Measurements from ENCODE around the gene TMEM204.
A peak's percentile ranks its signal among the peaks of the same experiment; 100 is the strongest.

Gene TMEM204

DNA sequence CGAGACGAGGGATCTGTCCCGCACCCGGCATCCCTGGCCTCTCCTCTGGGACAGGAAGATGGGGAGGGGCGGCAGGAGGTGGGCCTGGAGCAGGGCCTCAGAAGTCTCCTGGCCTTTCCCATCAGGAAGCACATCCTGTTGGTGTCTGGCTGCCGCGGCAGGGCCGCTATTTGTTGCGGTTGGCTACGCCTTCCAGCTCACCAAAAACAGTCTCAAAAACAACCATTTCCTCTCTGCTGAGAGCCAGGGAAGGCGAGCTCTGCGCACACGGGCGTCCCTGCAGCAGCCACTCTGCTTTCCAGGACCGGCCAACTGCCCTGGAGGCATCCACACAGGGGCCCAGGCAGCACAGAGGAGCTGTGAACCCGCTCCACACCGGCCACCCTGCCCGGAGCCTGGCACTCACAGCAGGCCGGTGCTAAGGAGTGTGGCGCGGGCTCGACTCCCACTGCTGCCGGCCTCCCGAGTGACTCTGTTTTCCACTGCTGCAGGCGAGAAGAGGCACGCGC lies at the start of gene TMEM204:
Gene TMEM204 (plus strand): TSS at position 224 of the 509 bp plus-strand sequence. CDS start 610 bp downstream, outside the sequence.
- peak; percentile 91 for DNase-seq (ENCODE audit: low spot score)

DNA sequence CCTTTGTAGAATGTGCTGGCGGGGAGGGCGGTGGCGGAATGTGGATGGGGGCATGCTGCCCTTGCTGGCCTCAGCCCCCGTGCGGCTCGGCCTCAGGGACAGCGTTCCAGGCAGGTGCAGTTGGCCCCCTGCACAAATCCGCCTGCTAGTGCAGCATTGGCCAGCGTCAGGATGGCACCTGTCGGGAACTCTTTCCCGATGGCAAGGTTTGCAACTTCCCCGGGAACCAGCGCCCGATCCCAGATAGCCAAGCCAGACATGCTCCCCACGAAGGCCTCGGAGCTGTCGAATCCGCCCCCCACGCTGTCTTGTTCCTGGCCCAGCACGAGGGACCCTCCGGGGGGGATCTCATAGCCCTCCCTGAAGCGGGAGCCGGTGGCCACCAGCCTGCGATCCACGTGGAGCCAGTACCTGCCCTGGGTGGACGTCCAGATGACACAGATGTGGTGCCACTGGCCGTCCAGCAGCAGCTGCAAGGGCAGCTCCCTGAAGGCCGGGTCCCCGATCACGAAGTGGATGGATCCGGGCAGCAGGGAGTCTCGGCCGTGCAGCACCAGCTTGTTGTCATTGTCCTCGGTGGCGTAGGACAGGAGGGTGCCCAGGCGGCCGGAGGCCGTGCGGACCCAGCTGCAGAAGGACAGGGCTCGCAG lies 47.5 kb upstream of the TMEM204 start:
- no peak for DNase-seq (ENCODE audit: low spot score)

GRCh38 chr16:1486551-1487390 lies 46.7 kb upstream of the TMEM204 start:
- no peak for DNase-seq (ENCODE audit: low spot score)

- no peak for DNase-seq (ENCODE audit: low spot score)
Observed at GRCh38 chr16:1487395-1488053, 45.9 kb upstream of the TMEM204 start.

DNA sequence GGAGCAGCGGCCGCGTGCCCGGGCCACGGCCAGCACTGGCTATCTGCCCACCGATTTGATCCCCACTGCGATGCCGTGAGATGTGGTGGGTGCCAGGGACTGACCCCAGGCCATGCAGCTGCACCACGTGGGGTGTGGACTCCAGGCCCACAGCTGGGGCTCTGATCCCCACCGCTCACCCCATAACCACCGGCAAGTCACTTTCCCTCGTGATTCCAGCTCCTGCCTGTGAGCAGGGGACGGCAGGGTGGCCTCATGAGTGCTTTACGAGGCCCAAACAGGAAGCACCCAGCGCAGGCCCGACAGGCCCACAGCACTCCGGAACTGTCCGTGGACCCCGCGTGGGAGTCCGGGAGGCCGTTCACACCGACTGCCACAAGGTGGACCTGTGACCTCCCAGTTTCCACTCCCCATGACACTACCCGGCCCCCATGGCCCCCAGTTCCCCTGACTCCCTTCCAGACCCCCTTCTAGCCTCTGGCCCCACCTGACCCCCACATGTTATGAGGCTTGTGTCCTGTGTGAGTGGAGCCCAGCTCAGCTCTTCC lies 45.3 kb upstream of the TMEM204 start:
- DNase-seq (ENCODE audit: low spot score): no peak

GRCh38 chr16:1488619-1489018 lies 44.8 kb upstream of the TMEM204 start, which contains the start of gene PTX4:
TSS of gene PTX4 (minus strand) at chr16:1488944. CDS start at chr16:1488909, 35 bp downstream.
- DNase-seq (ENCODE audit: low spot score): no peak

DNA sequence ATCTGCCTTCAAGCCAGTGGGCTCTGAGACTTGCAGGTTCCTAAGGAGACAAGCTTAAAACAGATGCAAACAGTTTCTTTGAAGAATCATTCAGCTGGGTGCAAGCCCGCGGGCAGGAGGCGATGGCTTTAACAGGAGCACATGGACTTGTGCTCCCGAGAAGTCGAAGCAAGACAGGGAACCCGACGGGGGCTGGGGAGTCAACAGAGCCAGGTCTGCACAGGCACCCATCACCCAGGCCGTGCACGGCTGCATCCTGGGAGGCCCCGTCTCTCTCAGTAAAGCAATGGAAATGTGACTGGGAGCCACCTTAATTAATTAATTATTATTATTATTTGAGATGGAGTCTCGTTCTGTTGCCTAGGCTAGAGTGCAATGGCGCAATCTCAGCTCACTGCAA lies 44.4 kb upstream of the TMEM204 start:
- DNase-seq (ENCODE audit: low spot score): no peak

DNA sequence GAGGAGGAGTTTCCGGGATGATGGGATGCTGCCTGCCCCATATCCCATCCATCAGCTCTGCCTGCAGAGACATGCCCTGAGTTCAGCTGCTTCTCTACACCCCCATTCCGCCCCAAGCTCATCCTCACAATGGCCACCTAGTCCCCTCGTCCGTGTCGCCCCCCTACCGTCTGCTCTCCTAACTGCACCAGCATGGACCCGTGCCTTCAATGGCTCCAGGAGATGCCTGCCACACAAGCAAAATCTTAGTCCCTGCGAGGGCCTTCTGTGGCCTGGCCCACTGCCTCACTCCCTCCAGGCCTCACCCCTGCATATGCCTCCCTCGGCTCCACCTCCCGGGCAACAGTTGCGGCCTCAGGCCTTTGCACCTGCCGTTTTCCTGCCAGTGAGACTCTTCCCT lies 42.1 kb upstream of the TMEM204 start:
- DNase-seq (ENCODE audit: low spot score): no peak

DNA sequence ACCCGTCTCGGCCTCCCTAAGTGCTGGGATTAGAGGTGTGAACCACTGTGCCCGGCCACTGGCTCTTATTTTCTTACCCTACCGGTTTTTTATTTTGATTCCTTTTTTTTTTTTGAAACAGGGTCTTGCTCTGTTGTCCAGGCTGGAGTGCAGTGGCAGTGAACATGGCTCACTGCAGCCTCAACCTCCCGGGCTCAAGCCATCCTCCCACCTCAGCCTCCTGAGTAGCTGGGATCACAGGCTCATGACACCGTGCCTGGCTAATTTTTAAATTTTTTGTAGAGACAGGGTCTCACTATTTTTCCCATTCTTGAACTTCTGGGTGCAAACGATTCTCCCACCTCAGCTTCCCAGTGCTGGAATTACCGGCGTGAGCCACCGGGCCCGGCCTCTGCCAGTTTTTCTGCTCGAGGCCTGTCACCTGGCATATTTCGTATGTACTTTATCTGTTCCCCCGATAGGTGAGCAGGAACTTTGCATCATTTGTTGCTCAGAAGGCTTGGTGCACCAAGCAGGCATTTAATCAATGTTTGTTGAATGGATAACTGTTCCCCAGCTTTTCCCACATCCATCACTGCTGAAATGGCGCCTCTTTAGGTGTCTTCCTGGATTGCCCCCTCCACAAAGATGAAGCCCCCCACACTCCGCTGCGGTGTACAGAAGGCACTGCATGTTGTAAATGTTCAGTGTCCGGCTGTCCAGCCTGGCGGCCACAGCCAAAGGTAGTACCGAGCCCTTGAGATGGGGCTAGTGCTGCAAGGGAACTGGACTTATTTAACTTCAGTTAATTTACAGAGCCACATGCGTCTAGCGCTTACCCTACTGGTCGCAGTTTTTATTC lies 41.2 kb upstream of the TMEM204 start:
- no peak for DNase-seq (ENCODE audit: low spot score)

DNA sequence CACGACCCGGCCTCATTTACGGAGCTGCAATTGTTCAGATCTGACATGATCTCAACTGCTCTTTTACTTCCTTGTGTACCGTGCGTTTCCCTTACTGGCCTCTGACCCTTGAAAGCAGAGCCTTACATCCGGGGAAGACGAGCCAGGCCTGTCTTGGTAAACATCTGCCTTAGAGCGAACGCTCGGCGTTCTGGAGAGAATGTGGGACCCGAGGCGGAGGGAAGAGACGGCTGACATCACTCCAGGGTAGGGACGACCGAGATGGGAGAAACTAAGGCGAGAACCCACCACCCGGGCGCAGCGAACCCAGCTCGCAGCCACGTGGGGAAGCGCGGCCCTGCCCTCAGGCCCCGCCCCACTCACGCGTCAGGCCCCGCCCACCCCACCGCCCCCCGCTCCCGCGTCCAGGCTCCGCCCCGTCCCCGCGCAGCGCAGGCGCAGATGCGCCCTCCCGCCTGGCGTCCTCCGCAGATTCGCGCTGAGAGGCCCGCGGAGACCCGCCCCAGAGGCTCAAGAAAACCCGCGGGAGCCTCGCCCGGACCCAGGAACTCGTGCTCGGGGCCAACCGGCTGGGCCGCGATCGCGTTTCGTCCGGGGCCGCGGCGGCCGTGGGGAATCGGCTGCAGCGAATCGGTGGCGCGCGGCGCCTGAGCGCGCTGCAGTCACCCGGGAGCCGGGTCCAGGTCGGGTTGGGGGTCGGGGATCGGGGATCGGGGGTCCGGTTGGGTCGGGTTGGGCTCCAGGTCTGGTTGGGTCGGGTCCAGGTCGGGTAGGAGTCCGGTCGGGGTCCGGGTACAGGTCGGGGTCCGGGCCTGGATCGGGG lies 40.3 kb upstream of the TMEM204 start, which contains the start of gene TELO2:
Gene TELO2 (plus strand): TSS at position 438 of the 823 bp plus-strand sequence. CDS start 922 bp downstream, outside the sequence.
- peak; percentile 72 for DNase-seq (ENCODE audit: low spot score)

- no peak for DNase-seq (ENCODE audit: low spot score)
Observed at GRCh38 chr16:1493746-1494094, 39.7 kb upstream of the TMEM204 start.

DNA sequence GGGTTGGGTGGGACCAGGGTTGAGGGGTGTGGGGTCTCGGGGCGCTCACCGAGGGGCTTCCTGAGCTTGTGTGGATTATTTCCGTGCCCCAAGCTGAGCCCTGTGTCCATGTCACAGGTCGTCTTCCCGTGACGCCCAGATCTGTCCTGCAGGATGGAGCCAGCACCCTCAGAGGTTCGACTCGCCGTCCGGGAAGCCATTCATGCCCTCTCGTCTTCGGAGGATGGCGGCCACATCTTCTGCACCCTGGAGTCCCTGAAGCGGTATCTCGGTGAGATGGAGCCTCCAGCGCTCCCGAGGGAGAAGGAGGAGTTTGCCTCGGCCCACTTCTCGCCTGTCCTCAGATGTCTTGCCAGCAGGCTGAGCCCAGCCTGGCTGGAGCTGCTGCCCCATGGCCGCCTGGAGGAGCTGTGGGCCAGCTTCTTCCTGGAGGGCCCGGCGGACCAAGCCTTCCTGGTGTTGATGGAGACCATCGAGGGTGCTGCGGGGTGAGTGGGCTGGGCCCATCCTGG lies 39.3 kb upstream of the TMEM204 start:
- peak; percentile 86 for DNase-seq (ENCODE audit: low spot score)

DNA sequence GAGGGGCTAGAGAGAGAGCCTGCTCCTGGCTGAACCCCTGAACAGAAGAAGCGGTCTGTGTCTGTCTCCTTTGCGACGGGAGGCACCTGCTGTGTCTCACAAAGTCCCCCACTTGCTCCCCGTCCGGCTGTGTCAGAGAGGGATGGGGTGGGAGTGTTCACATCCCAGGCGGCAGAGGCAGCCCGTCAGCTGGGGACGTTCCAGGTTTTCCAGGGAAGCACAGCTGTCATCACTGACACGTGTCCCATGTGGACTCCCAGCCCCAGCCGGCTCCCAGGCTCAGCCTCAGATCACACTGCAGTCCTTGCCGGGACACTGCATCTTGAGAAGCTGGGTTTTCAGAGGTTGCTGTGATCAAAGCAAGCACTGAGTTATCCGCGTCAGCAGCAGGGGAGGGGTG lies 38.8 kb upstream of the TMEM204 start:
- DNase-seq (ENCODE audit: low spot score): no peak

DNA sequence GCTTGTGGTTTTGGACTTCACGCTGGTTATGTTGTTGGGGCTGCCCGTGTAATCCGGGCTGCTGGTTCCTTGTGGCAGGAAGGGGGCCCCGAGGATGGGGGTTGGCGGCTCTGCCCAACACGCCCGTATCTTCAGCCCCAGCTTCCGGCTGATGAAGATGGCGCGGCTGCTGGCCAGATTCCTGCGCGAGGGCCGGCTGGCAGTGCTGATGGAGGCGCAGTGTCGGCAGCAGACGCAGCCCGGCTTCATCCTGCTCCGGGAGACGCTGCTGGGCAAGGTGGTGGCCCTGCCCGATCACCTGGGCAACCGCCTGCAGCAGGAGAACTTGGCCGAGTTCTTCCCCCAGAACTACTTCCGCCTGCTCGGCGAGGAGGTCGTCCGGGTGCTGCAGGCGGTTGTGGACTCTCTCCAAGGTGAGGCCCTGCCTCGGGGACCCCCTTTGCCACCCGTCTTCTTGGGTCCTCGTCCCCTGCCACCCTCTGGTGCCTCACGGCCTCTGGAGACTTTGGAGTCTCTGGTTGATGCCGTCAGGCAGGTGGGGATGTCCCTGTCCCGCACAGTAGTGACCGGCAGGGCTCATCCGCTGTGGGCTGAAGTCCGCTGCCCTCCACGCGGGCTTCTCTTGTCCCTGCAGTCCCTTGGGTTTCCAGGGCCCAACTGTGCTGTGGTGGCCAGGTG lies 38.1 kb upstream of the TMEM204 start:
- DNase-seq (ENCODE audit: low spot score): no peak

DNA sequence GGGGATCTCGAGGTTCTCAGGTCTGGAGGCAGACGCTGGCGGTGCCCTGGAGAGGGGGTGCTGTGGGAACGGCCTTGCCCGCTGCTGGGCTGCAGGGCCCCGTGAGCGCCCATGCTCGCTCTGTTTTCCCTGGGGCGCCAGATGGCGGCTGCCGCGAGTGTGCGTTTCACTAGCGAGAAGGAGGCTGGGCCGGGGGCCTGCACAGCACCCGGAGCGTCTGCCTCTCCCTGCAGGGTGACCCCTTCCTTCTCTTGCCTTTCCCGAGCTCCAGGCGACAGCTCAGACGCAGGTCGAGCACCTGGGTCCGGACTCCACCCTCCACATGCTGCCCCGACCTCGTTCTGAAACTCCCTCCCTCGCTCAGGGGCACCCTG lies 37.6 kb upstream of the TMEM204 start:
- DNase-seq (ENCODE audit: low spot score): no peak

DNA sequence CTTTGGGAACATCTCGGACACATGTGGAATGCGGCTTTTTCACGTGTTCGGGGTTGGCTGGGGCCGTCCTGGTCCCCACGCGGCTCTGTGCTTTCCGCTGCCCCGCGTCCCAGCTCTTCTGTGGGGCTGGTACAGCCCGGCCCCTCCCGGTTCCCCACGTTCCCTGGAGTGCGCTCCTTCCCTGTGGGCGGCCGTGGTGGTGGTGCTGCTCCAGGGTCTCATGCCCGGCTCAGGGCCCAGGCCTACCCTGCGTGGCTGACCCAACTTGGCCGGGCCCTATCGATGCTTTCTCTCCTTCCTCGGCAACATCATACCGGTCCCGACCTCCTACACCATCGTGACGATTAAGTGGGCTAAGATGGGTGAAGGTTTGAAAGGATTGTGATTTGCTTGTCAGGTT lies 37.0 kb upstream of the TMEM204 start:
- DNase-seq (ENCODE audit: low spot score): no peak

- no peak for DNase-seq (ENCODE audit: low spot score)
Observed at GRCh38 chr16:1497014-1497598, 36.4 kb upstream of the TMEM204 start.

- DNase-seq (ENCODE audit: low spot score): no peak
Observed at GRCh38 chr16:1498899-1499676, 34.4 kb upstream of the TMEM204 start.
